ENCODE data around the gene SPINK4.

DNA sequence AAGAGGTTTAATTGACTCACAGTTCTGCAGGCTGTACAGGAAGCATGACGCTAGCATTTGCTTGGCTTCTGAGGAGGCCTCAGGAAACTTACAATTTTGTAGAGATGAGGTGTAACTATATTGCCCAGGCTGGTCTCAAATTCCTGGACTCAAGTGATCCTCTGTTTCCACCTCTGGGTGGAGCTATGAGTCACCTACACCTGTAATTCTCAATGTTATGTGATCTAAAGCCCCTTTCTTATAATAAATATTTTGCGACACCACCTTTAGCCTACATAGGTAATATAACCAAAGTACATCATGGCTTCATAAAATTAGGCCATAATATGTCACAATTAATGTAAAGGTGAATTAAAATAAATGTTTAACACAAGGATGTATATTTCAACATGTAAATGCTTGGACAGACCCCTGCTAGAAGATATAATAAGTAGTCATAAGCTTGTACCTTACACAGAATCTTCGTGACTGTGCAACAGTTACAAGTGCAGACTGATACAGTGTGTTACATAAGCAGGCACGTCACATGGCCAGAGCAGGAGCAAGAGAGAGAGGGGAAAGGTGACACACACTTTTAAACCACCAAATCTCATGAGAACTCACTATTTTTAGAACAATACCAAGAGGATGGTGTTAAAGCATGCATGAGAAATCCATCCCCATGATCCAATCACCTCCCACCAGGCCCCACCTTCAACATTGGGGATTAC is 29.8 kb upstream of the SPINK4 start:
- TF ChIP-seq, protein P1, sequence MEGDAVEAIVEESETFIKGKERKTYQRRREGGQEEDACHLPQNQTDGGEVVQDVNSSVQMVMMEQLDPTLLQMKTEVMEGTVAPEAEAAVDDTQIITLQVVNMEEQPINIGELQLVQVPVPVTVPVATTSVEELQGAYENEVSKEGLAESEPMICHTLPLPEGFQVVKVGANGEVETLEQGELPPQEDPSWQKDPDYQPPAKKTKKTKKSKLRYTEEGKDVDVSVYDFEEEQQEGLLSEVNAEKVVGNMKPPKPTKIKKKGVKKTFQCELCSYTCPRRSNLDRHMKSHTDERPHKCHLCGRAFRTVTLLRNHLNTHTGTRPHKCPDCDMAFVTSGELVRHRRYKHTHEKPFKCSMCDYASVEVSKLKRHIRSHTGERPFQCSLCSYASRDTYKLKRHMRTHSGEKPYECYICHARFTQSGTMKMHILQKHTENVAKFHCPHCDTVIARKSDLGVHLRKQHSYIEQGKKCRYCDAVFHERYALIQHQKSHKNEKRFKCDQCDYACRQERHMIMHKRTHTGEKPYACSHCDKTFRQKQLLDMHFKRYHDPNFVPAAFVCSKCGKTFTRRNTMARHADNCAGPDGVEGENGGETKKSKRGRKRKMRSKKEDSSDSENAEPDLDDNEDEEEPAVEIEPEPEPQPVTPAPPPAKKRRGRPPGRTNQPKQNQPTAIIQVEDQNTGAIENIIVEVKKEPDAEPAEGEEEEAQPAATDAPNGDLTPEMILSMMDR (IDR thresholded peaks at IDR 0.05) = no peak
- TF ChIP-seq POLR2A (IDR thresholded peaks at IDR 0.05) = no peak
